Loucy (cell line): Measurements from ENCODE around the gene KCNIP3.
"Not testable (repeated sequence)": the region's sequence is repeated elsewhere in the genome, so short reads cannot be mapped to it uniquely, and the experiment has no call there.

Source experiments
- H2AFZ ChIP-seq: fragments of 200-600 bp; sonication (generic); 2 replicates; pipeline ENCODE4 v1.6.0; 2016; ENCODE audit warnings: antibody characterized with exemption, mild to moderate bottlenecking, low read length, moderate library complexity
- H3F3A ChIP-seq: fragments of 200-600 bp; 2 replicates; pipeline ENCODE4 v1.6.0; 2016; ENCODE audit warnings: antibody characterized with exemption, low read depth, mild to moderate bottlenecking
- H3K27me3 ChIP-seq: fragments of 200-600 bp; sonication (generic); 2 replicates; pipeline ENCODE4 v1.6.1; 2014; ENCODE audit warnings: low read length, mild to moderate bottlenecking; ENCODE audit not compliant: insufficient read depth, poor library complexity, severe bottlenecking
- H3K36me3 ChIP-seq: fragments of 200-600 bp; sonication (generic); 2 replicates; pipeline ENCODE4 v1.6.1; 2016; ENCODE audit warnings: low read length; ENCODE audit not compliant: insufficient read depth
- H3K4me1 ChIP-seq: fragments of 200-600 bp; sonication (generic); 2 replicates; pipeline ENCODE4 v1.5.1; 2014; ENCODE audit warnings: low read length, mild to moderate bottlenecking; ENCODE audit not compliant: insufficient read depth, poor library complexity, severe bottlenecking
- H3K4me2 ChIP-seq: fragments of 200-600 bp; sonication (generic); 2 replicates; pipeline ENCODE4 v1.6.0; 2014; ENCODE audit warnings: antibody characterized with exemption, low read length, low read depth, mild to moderate bottlenecking; ENCODE audit not compliant: poor library complexity, severe bottlenecking
- H3K4me3 ChIP-seq: fragments of 200-600 bp; sonication (generic); 2 replicates; pipeline ENCODE4 v1.5.1; 2014; ENCODE audit warnings: low read length, mild to moderate bottlenecking, mixed read lengths; ENCODE audit not compliant: poor library complexity, severe bottlenecking
- H3K79me2 ChIP-seq: fragments of 200-600 bp; sonication (generic); 2 replicates; pipeline ENCODE4 v1.6.1; 2014; ENCODE audit warnings: low read length; ENCODE audit not compliant: insufficient read depth
- H3K9ac ChIP-seq: fragments of 200-600 bp; sonication (generic); 2 replicates; pipeline ENCODE4 v1.6.0; 2014; ENCODE audit warnings: mild to moderate bottlenecking, low read depth, low read length, moderate library complexity; ENCODE audit not compliant: poor library complexity, severe bottlenecking
- H3K9me2 ChIP-seq: fragments of 200-600 bp; sonication (generic); replicated peaks from 2 replicates; pipeline ENCODE4 v1.6.1; 2016; ENCODE audit warnings: low read depth, low read length, mixed read lengths
- H3K9me3 ChIP-seq: fragments of 200-600 bp; sonication (generic); 2 replicates; pipeline ENCODE4 v1.6.1; 2014; ENCODE audit warnings: mild to moderate bottlenecking, antibody characterized with exemption, low read length, low read depth; ENCODE audit not compliant: insufficient read depth
- H4K20me1 ChIP-seq: fragments of 200-600 bp; sonication (generic); 2 replicates; pipeline ENCODE4 v1.6.0; 2014; ENCODE audit warnings: antibody characterized with exemption, low read length, mild to moderate bottlenecking; ENCODE audit not compliant: insufficient read depth, poor library complexity, severe bottlenecking
- CTCF ChIP-seq: fragments of 200-600 bp; sonication (generic); conservative IDR thresholded peaks from 2 replicates; pipeline ENCODE4 v1.5.1; 2014; ENCODE audit warnings: mild to moderate bottlenecking, antibody characterized with exemption, low read length
- EZH2phosphoT487 ChIP-seq: fragments of 200-600 bp; IDR thresholded peaks from 2 replicates; pipeline ENCODE4 v1.6.1; 2018; ENCODE audit warnings: antibody characterized with exemption, mild to moderate bottlenecking, moderate library complexity, borderline replicate concordance

The KCNIP3 gene

GRCh38 chr2:95401480-95401879 is 104.3 kb downstream of the KCNIP3 start:
- Histone ChIP-seq H3K4me3 (peak overlapping the region; percentile 99), H3K27me3 (no peaks in the 10 kb centered on the region), H3K36me3 (no peaks in the 10 kb centered on the region), H3F3A (no peaks in the 10 kb centered on the region), H3K4me1 (peaks cover 16% of the 10 kb centered on the region), H3K9me3 (no peaks in the 10 kb centered on the region), H4K20me1 (peaks cover 9% of the 10 kb centered on the region), H3K9me2 (no peaks in the 10 kb centered on the region), H2AFZ (no peak overlapping the region), H3K79me2 (peaks cover 32% of the 10 kb centered on the region), H3K4me2 (peak overlapping the region; percentile 86), H3K9ac (peak overlapping the region; percentile 96)
- TF ChIP-seq CTCF (no peak), EZH2phosphoT487 (no peak)

- H3K36me3 ChIP-seq, H3F3A ChIP-seq, H3K9me2 ChIP-seq, H3K27me3 ChIP-seq, H4K20me1 ChIP-seq, H3K9me3 ChIP-seq: not testable (repeated sequence)
- Histone ChIP-seq H3K4me1 (peaks cover 16% of the 10 kb centered on the region), H2AFZ (peak overlapping the region; percentile 96), H3K4me3 (peak overlapping the region; percentile 99), H3K4me2 (peak overlapping the region; percentile 86), H3K9ac (peak overlapping the region; percentile 96), H3K79me2 (peaks cover 32% of the 10 kb centered on the region)
Observed at GRCh38 chr2:95402004-95402369, 104.8 kb downstream of the KCNIP3 start.

- H3K79me2 ChIP-seq, result peaks cover 32% of the 10 kb centered on the region
- H4K20me1 ChIP-seq, result peaks cover 9% of the 10 kb centered on the region
- H3K36me3 ChIP-seq, result no peaks in the 10 kb centered on the region
- peaks cover 16% of the 10 kb centered on the region for H3K4me1 ChIP-seq
- TF ChIP-seq CTCF, result no peak
- TF ChIP-seq EZH2phosphoT487, result no peak
- H3K9ac ChIP-seq, result peak within 1 kb of the TSS; percentile 96
- H3K4me3 ChIP-seq, result peak within 1 kb of the TSS; percentile 99
- H3F3A ChIP-seq, result no peaks in the 10 kb centered on the region
- no peaks in the 10 kb centered on the region for H3K9me2 ChIP-seq
- H2AFZ ChIP-seq, result peak within 1 kb of the TSS; percentile 96
- peak within 1 kb of the TSS; percentile 86 for H3K4me2 ChIP-seq
- no peaks in the 10 kb centered on the region for H3K9me3 ChIP-seq
- no peaks in the 10 kb centered on the region for H3K27me3 ChIP-seq
Observed at GRCh38 chr2:95402370-95403203, 105.4 kb downstream of the KCNIP3 start, which contains the start of gene FAHD2A. TSS of gene FAHD2A (plus strand) at chr2:95402708. CDS start at chr2:95405559, 2,851 bp downstream.
